ENCODE measurements around the gene TPD52L1.
"Not testable (repeated sequence)": the region's sequence is repeated elsewhere in the genome, so short reads cannot be mapped to it uniquely, and the experiment has no call there.

The TPD52L1 gene

DNA sequence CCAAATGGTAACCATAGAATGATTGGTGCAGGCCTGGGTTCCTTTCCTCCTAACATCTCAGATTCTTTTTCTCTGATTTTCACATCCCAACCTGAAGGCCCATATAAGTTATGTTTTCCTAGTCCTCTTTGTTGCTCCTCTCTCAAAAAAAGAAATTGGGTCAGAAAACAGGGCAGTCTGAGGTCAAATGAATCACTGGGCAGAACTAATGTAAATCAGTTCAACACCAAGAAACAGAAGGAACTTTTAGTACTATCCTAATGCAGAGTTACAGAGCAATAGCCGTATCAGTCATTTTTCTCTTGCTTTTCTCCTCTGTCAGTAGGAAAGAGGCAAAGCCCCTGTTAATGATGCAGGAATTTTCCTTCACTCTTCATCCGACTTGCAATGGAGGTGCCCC, 11.0 kb upstream of the TPD52L1 start:
- no peak for DNase-seq (ENCODE audit: low read depth)

DNA sequence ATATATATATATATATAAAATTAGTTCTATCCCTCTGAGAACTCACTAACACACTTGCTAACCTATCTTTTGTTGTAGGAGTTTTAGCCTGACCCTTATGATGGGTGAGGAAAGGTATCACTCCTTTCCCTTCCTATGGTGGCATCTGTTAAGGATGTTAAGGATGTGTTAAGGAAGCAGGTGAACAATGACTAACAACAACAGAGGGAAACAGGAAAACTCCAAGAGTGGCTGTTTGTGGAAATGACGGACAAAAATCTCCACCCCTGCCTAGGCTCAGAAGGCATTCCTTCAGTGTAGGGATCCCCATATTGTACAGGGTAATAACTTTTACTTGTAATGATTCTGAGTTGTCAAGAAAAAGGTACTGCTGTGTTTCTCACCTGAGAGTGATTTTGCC, 8.8 kb upstream of the TPD52L1 start:
- DNase-seq (ENCODE audit: low read depth): no peak

DNA sequence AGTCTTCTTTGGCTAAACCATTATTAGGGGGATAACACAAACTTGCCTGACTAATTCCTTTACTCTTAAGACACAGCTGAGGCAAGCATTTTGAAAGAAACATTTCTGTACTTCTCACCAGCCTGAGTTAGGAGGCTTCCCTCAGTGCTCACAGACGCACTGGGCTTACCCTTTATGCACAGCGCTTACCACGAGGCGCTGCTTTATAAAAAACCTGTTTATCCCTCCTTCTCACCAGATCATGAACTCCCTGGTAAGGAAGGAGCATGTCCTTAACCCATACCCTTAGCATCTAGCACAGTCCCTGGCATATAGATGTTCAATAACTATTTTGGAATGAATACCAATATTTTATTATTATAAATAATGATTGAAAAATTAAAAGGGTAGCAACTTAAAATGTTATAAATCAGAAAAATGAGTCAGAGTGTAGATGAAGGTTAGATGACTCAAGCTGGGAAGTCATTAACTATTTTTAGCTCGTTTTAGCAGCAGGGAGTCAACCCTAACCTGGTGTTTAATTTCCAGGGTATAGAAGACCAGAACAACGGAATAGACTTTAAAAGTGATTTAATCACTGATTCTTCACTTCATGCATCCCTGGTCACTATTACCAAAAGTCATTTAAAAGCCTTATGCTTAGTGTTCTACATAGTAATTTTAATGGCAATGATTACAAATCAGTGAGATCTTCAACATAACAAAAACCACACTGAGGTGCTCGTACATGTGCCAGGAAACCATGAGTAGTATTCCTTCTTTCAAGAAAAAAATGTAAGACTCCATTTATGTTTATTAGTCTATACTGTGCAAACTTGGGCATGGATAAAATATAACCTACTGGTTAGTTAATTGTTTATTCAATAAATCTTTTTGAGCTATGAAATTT, 4.1 kb upstream of the TPD52L1 start:
- no peak for DNase-seq (ENCODE audit: low read depth)

GRCh38 chr6:125151700-125152099, 1.9 kb upstream of the TPD52L1 start:
- DNase-seq (ENCODE audit: low read depth): no peak

- DNase-seq (ENCODE audit: low read depth): no peak
These were observed 666 bp downstream of the TPD52L1 start for GRCh38 chr6:125154118-125154760.

- no peak for DNase-seq (ENCODE audit: low read depth)
These were observed 1.2 kb downstream of the TPD52L1 start for GRCh38 chr6:125154761-125155135.

GRCh38 chr6:125155344-125155743, 1.8 kb downstream of the TPD52L1 start:
- no peak for DNase-seq (ENCODE audit: low read depth)

DNA sequence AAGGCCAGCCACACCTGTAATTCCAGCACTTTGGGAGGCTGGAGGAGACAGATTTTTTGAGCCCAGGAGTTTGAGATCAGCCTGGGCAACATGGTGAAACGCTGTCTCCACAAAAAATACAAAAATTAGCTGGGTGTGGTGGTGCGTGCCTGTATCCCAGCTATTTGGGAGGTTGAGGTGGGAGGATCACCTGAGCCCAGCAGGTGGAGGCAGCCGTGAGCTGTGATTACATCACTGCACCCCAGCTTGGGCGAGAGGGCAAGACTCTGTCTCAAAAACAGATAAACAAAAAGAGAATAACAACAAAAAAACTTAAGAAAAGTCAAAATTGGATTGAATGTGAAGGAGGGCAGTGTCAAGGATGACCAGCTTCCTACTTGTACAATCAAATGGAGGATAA, 2.9 kb downstream of the TPD52L1 start:
- DNase-seq (ENCODE audit: low read depth): no peak

DNA sequence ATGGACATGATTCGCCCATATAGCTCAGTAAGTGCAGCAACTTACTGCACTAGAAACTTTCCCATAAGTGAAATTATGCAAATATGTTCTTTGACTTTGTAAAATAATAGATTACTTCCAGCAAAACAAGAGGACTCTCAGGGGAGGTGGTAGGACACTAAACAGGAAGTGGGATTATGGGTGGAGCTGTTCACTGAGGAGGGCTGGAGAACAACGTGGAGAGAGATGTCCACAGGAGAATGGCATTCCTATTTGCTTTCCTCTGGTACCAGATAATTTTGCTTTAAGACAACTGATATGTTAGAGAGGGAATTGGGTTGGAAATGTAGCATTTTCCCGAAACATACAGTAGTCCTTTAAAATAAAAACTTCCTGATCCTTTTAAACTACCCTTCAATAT, 3.7 kb downstream of the TPD52L1 start:
- no peak for DNase-seq (ENCODE audit: low read depth)

DNA sequence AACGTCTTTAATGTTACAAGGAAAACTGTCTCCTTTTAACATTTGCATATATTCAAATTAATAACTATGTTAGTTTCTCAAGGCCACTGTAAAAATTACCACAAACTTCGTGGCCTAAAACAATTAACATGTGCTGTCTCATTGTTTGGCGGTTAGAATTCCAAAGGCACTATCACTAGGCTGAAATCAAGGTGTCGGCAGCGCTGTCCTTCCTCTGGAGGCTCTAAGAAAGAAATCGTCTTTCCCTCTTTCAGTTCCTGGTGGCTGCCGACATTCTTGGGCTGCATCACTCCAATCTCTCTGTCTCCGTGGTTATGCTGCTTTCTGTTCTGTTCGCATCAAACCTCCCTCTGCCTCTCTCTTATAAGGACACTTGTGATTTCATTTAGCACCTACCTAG, 4.2 kb downstream of the TPD52L1 start:
- no peak for DNase-seq (ENCODE audit: low read depth)

DNA sequence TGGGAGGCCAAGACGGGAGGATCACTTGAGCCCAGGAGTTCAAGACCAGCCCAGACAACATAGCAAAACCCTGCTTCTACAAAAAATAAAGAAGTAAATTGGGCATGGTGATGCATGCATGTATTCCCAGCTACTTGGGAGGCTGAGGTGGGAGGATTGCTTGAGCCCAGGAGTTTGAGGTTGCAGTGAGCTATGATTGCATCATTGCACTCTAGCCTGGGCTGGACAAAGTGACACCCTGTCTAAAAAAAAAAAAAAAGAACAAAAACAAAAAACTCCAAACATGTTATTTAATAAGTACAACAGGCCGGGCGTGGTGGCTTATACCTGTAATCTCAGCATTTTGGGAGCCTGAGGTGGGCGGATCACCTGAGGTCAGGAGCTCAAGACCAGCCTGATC, 9.8 kb downstream of the TPD52L1 start:
- not testable (repeated sequence) for DNase-seq (ENCODE audit: low read depth)

GRCh38 chr6:125163811-125164210, 10.2 kb downstream of the TPD52L1 start:
- no peak for DNase-seq (ENCODE audit: low read depth)

- no peak for DNase-seq (ENCODE audit: low read depth)
These were observed 11.1 kb downstream of the TPD52L1 start for GRCh38 chr6:125164696-125165095.

DNA sequence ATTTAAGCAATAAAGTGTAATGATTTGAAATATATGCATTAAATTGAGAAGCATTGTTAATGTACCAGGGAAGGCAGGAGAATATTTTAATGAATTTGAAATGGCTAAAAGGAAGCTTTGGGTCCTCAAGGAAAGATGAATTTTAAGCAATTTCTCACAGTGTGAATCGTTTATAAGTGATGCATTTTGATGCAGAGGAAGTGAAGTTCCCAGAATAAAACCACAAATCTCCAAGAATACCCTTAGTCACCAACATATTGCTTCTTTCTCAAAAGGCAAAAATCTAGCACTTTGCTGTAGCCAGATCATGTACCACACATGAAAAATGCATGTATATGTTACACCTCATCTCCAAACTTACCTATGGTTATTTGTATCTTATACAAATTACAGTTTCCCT, 11.7 kb downstream of the TPD52L1 start:
- no peak for DNase-seq (ENCODE audit: low read depth)

DNA sequence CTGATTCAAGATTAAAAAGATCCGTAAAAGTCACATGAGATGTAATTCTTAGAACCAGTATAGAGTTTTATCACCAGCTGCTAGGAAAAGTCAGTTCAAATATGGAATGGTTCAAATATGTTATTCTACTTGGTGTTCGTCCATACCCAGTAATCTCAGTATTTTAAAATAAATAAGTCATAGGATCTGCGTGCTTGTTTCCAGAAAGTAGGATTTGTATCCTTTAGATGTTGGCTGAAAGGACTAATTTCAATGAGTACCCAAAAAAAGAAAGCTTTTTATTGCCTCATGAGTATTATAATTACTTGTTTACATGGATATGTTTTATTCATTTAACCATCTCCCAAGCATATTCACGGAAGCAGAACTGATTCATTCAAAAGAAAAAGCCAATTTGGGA, 12.2 kb downstream of the TPD52L1 start:
- DNase-seq (ENCODE audit: low read depth): no peak

DNA sequence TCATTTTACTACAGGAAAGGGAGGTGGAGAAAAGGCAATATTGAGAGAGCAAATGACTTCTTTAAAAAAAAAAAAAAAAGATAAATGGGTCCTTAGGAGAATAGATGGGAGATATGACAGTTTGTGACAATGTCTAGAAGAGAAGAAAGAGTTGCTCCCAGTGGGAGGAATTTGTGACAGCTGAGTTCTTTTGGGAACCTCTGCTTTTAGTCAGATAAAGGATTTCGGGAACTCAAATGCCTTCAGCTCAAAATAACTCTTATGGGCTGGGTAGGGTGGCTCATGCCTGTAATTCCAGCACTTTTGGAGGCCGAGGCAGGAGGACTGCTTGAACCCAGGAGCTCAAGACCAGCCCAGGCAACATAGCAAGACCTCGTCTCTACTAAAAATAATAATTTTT, 13.1 kb downstream of the TPD52L1 start:
- DNase-seq (ENCODE audit: low read depth): no peak

- DNase-seq (ENCODE audit: low read depth): no peak
These were observed 14.0 kb downstream of the TPD52L1 start for GRCh38 chr6:125167579-125167978.

GRCh38 chr6:125169058-125169457, 15.5 kb downstream of the TPD52L1 start:
- peak; percentile 51 for DNase-seq (ENCODE audit: low read depth)

- no peak for DNase-seq (ENCODE audit: low read depth)
These were observed 15.9 kb downstream of the TPD52L1 start for GRCh38 chr6:125169522-125169921.

DNA sequence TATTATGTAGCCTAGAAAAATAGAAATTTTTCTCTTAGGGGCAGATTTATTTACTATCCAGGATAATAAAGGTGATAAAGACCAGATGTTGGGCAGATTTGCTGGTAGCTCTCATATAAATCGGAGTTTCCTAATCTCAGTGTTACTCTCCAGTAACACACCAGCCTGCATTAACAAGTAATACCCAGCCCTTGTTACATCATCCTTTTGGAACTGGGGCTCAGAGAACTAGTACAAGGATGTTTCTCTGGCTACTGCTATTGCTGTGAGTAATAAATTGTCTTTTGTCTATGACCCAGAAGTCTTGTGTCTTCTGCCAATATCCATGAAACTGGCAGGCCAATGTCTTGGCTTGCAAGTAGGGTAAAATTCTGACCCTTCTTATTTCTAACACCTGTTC, 16.8 kb downstream of the TPD52L1 start:
- DNase-seq (ENCODE audit: low read depth): peak; percentile 91

- no peak for DNase-seq (ENCODE audit: low read depth)
These were observed 19.9 kb downstream of the TPD52L1 start for GRCh38 chr6:125173341-125174095.

DNA sequence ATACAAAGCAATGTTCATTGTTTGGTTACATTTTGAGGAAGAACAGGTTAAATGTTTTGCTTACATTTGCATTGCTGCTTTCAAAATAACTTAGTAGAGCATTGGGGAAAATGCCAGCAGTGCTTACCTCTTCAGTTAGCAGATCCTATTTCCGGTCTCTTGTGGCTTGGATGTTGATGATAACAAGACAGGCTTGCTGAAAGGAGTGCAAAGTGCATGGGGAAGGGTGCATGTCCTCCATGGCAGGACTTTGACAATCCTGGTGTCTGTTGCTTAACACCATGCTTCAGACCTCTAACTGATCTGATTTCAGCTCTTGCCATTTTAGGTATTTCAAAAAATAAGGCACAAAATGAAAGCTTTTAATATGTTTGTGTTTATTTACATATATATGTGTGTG, 21.1 kb downstream of the TPD52L1 start:
- DNase-seq (ENCODE audit: low read depth): no peak

GRCh38 chr6:125175466-125176048, 22.0 kb downstream of the TPD52L1 start:
- DNase-seq (ENCODE audit: low read depth): no peak

Data from fibroblast of the conjunctiva (primary cell).